IMR-90 (cell line): ENCODE measurements around the gene C13orf46. TPM values are rescaled to one million over a fixed set of nuclear protein-coding genes. Genes with fewer than 3 reads are reported as not detected.

ENCODE experiments used
- ATAC-seq: fragments of 200-7000 bp; cut with Tn5 transposase; 2 replicates; pipeline ENCODE4 v1.9.1; 2020; ENCODE audit warnings: low read depth, mild to moderate bottlenecking, moderate library complexity
- BruUV-seq: library from RNA; stranded (reverse); fragments of 400-500 nt; replicated peaks from 2 replicates; lab custom pipeline; 2021; lab: Mats Ljungman, UMichigan
- CTCF ChIA-PET: fragments of 300-600 bp; formaldehyde crosslinking; extraction: SDS; loops from one replicate; lab custom pipeline; 2021; ENCODE audit warnings: antibody characterized with exemption; lab: Yijun Ruan, JAX
- POLR2A ChIA-PET: fragments of 300-600 bp; sonication (Branson Sonifier 250); formaldehyde crosslinking; loops from one replicate; lab custom pipeline; 2022; ENCODE audit warnings: antibody characterized with exemption; ENCODE audit not compliant: unreplicated experiment; lab: Charles Lee
- DNase-seq: peaks from one replicate; pipeline ENCODE4 v3.0.0; 2013
- H2AFZ ChIP-seq: replicated peaks from 2 replicates; pipeline ENCODE3; 2013; ENCODE audit warnings: low read length, mild to moderate bottlenecking; ENCODE audit not compliant: poor library complexity
- H2AK5ac ChIP-seq: 2 replicates; pipeline ENCODE4 v1.6.1; 2013; ENCODE audit warnings: low read depth, low read length, inconsistent platforms
- H2AK9ac ChIP-seq: replicated peaks from 2 replicates; pipeline ENCODE3; 2013; ENCODE audit warnings: mild to moderate bottlenecking, low read depth, low read length, moderate library complexity; ENCODE audit not compliant: poor library complexity
- H2BK120ac ChIP-seq: 2 replicates; pipeline ENCODE4 v1.6.1; 2013; ENCODE audit warnings: low read depth, low read length, inconsistent platforms
- H2BK15ac ChIP-seq: 3 replicates; pipeline ENCODE4 v1.6.1; 2013; ENCODE audit warnings: low read depth, low read length, inconsistent platforms
- H2BK20ac ChIP-seq: 2 replicates; pipeline ENCODE4 v1.6.1; 2013; ENCODE audit warnings: low read depth, mild to moderate bottlenecking, inconsistent platforms, low read length, moderate library complexity
- H2BK5ac ChIP-seq: 2 replicates; pipeline ENCODE4 v1.6.1; 2013; ENCODE audit warnings: mild to moderate bottlenecking, low read depth, low read length, inconsistent platforms; ENCODE audit not compliant: poor library complexity, severe bottlenecking
- H3K14ac ChIP-seq: replicated peaks from 2 replicates; pipeline ENCODE4 v1.6.1; 2013; ENCODE audit warnings: low read depth, low read length, inconsistent platforms
- H3K18ac ChIP-seq: 2 replicates; pipeline ENCODE4 v1.6.1; 2013; ENCODE audit warnings: low read depth, low read length, control low read depth
- H3K23ac ChIP-seq: 2 replicates; pipeline ENCODE4 v1.6.1; 2013; ENCODE audit warnings: low read depth, low read length, inconsistent platforms
- H3K27ac ChIP-seq: 2 replicates; pipeline ENCODE4 v1.5.1; 2013; ENCODE audit warnings: mild to moderate bottlenecking, control low read depth, low read length; ENCODE audit not compliant: insufficient read depth
- H3K27me3 ChIP-seq: 2 replicates; pipeline ENCODE4 v1.6.1; 2013; ENCODE audit warnings: low read length; ENCODE audit not compliant: control insufficient read depth, insufficient read depth
- H3K36me3 ChIP-seq: 2 replicates; pipeline ENCODE4 v1.6.1; 2013; ENCODE audit warnings: low read length, mixed read lengths; ENCODE audit not compliant: control insufficient read depth, insufficient read depth
- H3K4ac ChIP-seq: 2 replicates; pipeline ENCODE4 v1.6.1; 2013; ENCODE audit warnings: low read depth, low read length, inconsistent platforms
- H3K4me1 ChIP-seq: 2 replicates; pipeline ENCODE4 v1.6.1; 2013; ENCODE audit warnings: low read length, mixed read lengths; ENCODE audit not compliant: control insufficient read depth, insufficient read depth
- H3K4me2 ChIP-seq: 2 replicates; pipeline ENCODE4 v1.6.1; 2013; ENCODE audit warnings: low read depth, mild to moderate bottlenecking, control low read depth, low read length, moderate library complexity
- H3K4me3 ChIP-seq: 2 replicates; pipeline ENCODE4 v1.5.1; 2013; ENCODE audit warnings: low read depth, mild to moderate bottlenecking, control low read depth, low read length, moderate library complexity; ENCODE audit not compliant: insufficient read depth
- H3K56ac ChIP-seq: 2 replicates; pipeline ENCODE4 v1.6.1; 2013; ENCODE audit warnings: low read length, inconsistent platforms; ENCODE audit not compliant: insufficient read depth; ENCODE audit errors: extremely low read depth
- H3K79me1 ChIP-seq, 2 experiments: 2 replicates each; pipeline ENCODE4 v1.6.1; 2013; ENCODE audit warnings: low read length in 2 of 2, inconsistent platforms in 1 of 2, low read depth in 1 of 2
- H3K9ac ChIP-seq: 2 replicates; pipeline ENCODE4 v1.6.1; 2013; ENCODE audit warnings: low read depth, low read length, control low read depth
- H3K9me1 ChIP-seq: 2 replicates; pipeline ENCODE4 v1.6.1; 2013; ENCODE audit warnings: low read length, inconsistent platforms; ENCODE audit not compliant: insufficient read depth
- H3K9me3 ChIP-seq: 2 replicates; pipeline ENCODE4 v1.6.1; 2013; ENCODE audit warnings: low read length; ENCODE audit not compliant: control insufficient read depth, insufficient read depth
- H4K20me1 ChIP-seq: 2 replicates; pipeline ENCODE4 v1.6.1; 2013; ENCODE audit warnings: low read length, inconsistent platforms; ENCODE audit not compliant: insufficient read depth
- H4K5ac ChIP-seq: 2 replicates; pipeline ENCODE4 v1.6.1; 2013; ENCODE audit warnings: mild to moderate bottlenecking, low read depth, low read length, control low read depth
- H4K8ac ChIP-seq, 2 experiments: 2 replicates each; pipeline ENCODE4 v1.6.1; 2013; ENCODE audit warnings: low read depth in 2 of 2, low read length in 2 of 2, control low read depth in 1 of 2, inconsistent platforms in 1 of 2
- H4K91ac ChIP-seq: 2 replicates; pipeline ENCODE4 v1.6.1; 2013; ENCODE audit warnings: low read depth, low read length, inconsistent platforms; ENCODE audit not compliant: insufficient read depth
- CEBPB ChIP-seq: IDR thresholded peaks from 2 replicates; pipeline ENCODE4 v1.6.1; 2012; ENCODE audit warnings: low read depth, low read length, improper control_type of control experiment
- FOS ChIP-seq: fragments of 150-350 bp; IDR thresholded peaks from 2 replicates; pipeline ENCODE4 v1.6.1; 2016; ENCODE audit warnings: low read depth, low read length
- MAZ ChIP-seq: IDR thresholded peaks from 2 replicates; pipeline ENCODE4 v1.6.1; 2012; ENCODE audit warnings: low read depth, mild to moderate bottlenecking, low read length, improper control_type of control experiment, moderate library complexity, borderline replicate concordance
- POLR2A ChIP-seq: IDR thresholded peaks from 2 replicates; pipeline ENCODE4 v1.6.1; 2012; ENCODE audit warnings: mild to moderate bottlenecking, low read depth, low read length
- RAD21 ChIP-seq: IDR thresholded peaks from 2 replicates; pipeline ENCODE4 v1.6.1; 2012; ENCODE audit warnings: low read length, improper control_type of control experiment
- RFX5 ChIP-seq: IDR thresholded peaks from 2 replicates; pipeline ENCODE4 v1.8.0; 2012; ENCODE audit warnings: low read depth, mild to moderate bottlenecking, low read length, moderate library complexity
- WGBS, 2 experiments: methylation state at CpG; one replicate each; pipeline versions ENCODE4 v1.1.5 to v1.1.7; 2013; ENCODE audit warnings: missing lambda C conversion rate in 2 of 2; ENCODE audit not compliant: insufficient read length in 1 of 2; ENCODE audit errors: extremely low coverage in 2 of 2; 5-methylcytosine and 5-hydroxymethylcytosine counted together
- dilution Hi-C: fragments of 300-500 bp; cut with HindIII; formaldehyde crosslinking; loops from one replicate; pipeline ENCODE4 v1.14.3; 2018; ENCODE audit warnings: low sequenced_read_pairs; ENCODE audit not compliant: unreplicated experiment
- in situ Hi-C: fragments of 300-500 bp; cut with MboI; formaldehyde crosslinking; loops from 3 replicates; pipeline ENCODE4 v1.14.3; 2019; ENCODE audit warnings: low sequenced_read_pairs, inconsistent platforms, mixed read lengths
- intact Hi-C: fragments of 100-400 bp; cut with micrococcal nuclease; formaldehyde crosslinking; loops from 2 replicates; pipeline ENCODE4 v1.10.0; 2022
- polyA plus RNA-seq, 3 experiments: library from polyadenylated mRNA; depleted of rRNA; stranded (reverse); fragments of >200 nt; gene quantifications; 2 replicates each; pipeline ENCODE4 v1.2.3, GENCODE V29; 2012; ENCODE audit warnings: low replicate concordance in 1 of 3
- total RNA-seq: library from RNA; depleted of rRNA; stranded (reverse); fragments of >200 nt; gene quantifications from 2 replicates; pipeline ENCODE4 v1.2.3, GENCODE V29; 2012
- TF ChIP-seq, protein P1 (sequence below): conservative IDR thresholded peaks from 2 replicates; pipeline ENCODE4 v1.5.1; 2012; ENCODE audit warnings: mild to moderate bottlenecking, low read depth, low read length, improper control_type of control experiment
- TF ChIP-seq, protein P2 (sequence below): fragments of 150-350 bp; IDR thresholded peaks from 2 replicates; pipeline ENCODE4 v1.6.1; 2017; ENCODE audit warnings: mild to moderate bottlenecking, antibody characterized with exemption, low read length, low read depth

Gene C13orf46
- total and polyA plus RNA-seq, 2 of the 4 experiments (the other 2 are of a cell fraction), result under 0.01 to 2.1 TPM

DNA sequence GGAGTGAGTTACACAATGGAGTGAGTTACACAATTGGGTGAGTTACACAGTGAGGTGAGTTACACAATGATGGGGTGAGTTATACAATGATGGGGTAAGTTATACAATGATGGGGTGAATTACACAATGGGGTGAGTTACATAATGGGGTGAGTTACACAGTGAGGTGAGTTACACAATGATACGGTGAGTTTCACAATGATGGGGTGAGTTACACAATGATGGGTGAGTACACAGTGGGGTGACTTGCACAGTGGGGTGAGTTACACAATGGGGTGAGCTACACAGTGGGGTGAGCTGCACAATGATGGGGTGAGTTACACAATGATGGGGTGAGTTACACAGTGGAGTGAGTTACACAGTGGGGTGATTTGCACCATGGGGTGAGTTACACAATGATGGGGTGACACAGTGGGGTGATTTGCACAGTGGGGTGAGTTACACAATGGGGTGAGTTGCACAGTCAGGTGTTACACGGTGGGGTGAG lies 57.5 kb downstream of the C13orf46 start:
- Histone ChIP-seq H4K20me1 (no peaks in the 10 kb centered on the region), H3K14ac (peak overlapping the region; percentile 59), H2AK5ac (peak overlapping the region; percentile 89; the same call in 1 of the 2 replicates), H4K5ac (peak overlapping the region; percentile 11; the same call in 1 of the 2 replicates), H3K27ac (no peak overlapping the region), H3K18ac (0 out of 2 replicates have a peak overlapping the region, but pooled peaks have one; percentile 26), H3K4me2 (no peak overlapping the region), H2BK5ac (peak overlapping the region; percentile 15), H3K27me3 (no peaks in the 10 kb centered on the region), H3K36me3 (no peaks in the 10 kb centered on the region; the same call in 1 of the 2 replicates), H3K9ac (no peak overlapping the region), H4K91ac (peak overlapping the region; percentile 33; the same call in 1 of the 2 replicates), H2BK120ac (peak overlapping the region; percentile 66), H3K4ac (peak overlapping the region; percentile 73), H2AFZ (no peak overlapping the region), H2AK9ac (peak overlapping the region; percentile 34), H3K23ac (peak overlapping the region; percentile 40; the same call in 1 of the 2 replicates), H3K4me3 (no peak overlapping the region), H3K4me1 (peaks cover 11% of the 10 kb centered on the region), H2BK15ac (peak overlapping the region; percentile 1; the same call in 2 of the 3 replicates), H3K56ac (no peak overlapping the region), H3K9me3 (peaks cover 6% of the 10 kb centered on the region), H2BK20ac (peak overlapping the region; percentile 55; the same call in 1 of the 2 replicates), H3K79me1 (peaks cover 0 to 29% of the 10 kb centered on the region in 2 experiments; a peak in 2 of 4 replicates), H4K8ac (0 out of 4 replicates have a peak overlapping the region, but pooled peaks of 1 of the 2 experiments have one; percentile 19), H3K9me1 (peaks cover 19% of the 10 kb centered on the region)
- DNase-seq, result peak; percentile 60
- in situ Hi-C loops, result no loop called here
- dilution Hi-C loops, result no loop called here
- no peak for ATAC-seq
- no TSS peak for BruUV-seq
- POLR2A ChIA-PET, result no interaction called here
- CTCF ChIA-PET, result no interaction called here
- TF ChIP-seq FOS (peak; percentile 51; the same call in 1 of the 2 replicates), MAZ (no peak), RAD21 (no peak), POLR2A (no peak), RFX5 (peak; percentile 53), CEBPB (peak; percentile 95)
- TF ChIP-seq, protein P1, sequence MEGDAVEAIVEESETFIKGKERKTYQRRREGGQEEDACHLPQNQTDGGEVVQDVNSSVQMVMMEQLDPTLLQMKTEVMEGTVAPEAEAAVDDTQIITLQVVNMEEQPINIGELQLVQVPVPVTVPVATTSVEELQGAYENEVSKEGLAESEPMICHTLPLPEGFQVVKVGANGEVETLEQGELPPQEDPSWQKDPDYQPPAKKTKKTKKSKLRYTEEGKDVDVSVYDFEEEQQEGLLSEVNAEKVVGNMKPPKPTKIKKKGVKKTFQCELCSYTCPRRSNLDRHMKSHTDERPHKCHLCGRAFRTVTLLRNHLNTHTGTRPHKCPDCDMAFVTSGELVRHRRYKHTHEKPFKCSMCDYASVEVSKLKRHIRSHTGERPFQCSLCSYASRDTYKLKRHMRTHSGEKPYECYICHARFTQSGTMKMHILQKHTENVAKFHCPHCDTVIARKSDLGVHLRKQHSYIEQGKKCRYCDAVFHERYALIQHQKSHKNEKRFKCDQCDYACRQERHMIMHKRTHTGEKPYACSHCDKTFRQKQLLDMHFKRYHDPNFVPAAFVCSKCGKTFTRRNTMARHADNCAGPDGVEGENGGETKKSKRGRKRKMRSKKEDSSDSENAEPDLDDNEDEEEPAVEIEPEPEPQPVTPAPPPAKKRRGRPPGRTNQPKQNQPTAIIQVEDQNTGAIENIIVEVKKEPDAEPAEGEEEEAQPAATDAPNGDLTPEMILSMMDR, result no peak
- TF ChIP-seq, protein P2, sequence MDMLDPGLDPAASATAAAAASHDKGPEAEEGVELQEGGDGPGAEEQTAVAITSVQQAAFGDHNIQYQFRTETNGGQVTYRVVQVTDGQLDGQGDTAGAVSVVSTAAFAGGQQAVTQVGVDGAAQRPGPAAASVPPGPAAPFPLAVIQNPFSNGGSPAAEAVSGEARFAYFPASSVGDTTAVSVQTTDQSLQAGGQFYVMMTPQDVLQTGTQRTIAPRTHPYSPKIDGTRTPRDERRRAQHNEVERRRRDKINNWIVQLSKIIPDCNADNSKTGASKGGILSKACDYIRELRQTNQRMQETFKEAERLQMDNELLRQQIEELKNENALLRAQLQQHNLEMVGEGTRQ, result no peak
- intact Hi-C loops, result no loop called here
- WGBS, 2 experiments, result 75% methylated on average over 1 of the region's 2 CpGs; no CpG with 5 or more reads in 1 of the 2 experiments
